Activated gamma-delta T cell treated with anti-CD3 and anti-CD28 coated beads, Interleukin-2, amount 50 U/mL, for 16 hours (primary cell): Measurements from ENCODE around the gene PLSCR3.
"Not testable (repeated sequence)": the region's sequence is repeated elsewhere in the genome, so short reads cannot be mapped to it uniquely, and the experiment has no call there.

Experiments used
- DNase-seq: peaks from one replicate; pipeline ENCODE4 v3.0.0-alpha.2; 2020; ENCODE audit warnings: low read depth

The PLSCR3 gene

DNA sequence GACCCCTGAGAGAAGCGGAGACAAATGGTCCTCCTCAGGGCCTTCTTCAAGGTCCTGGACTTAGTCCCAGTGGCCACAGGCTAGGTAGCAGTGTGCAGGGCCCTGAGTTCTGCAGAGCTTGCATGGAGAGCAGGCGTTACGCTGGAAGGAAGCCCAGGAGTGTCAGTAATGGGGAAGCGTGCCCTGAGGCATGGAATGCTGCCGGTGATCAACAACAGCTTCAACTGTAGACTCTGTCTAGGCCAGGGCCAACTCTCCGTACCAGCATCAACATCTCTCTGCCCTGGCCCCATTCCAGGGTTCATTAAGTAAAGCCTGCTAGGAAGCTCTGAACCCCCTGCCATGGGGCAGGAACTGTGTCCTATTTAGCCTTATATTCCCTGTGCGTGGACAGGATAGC, 14.0 kb downstream of the PLSCR3 start:
- no peak for DNase-seq

DNA sequence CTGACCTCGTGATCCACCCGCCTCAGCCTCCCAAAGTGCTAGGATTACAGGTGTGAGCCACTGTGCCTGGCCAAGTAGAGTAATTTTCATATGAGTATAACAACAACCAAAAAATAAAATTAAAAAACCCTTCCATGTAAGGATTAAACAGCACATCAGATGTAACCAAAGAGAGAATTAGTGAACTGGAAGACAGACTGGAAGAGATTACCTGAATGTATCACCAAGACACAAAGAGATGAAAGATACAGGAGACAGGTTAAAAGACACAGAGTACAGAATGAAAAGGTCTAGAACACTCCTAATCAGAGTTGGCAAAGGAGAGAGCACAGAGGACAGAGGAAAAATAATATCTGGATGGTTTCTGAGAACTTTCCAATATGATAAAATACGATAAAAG, 15.2 kb downstream of the PLSCR3 start:
- DNase-seq, result no peak

DNA sequence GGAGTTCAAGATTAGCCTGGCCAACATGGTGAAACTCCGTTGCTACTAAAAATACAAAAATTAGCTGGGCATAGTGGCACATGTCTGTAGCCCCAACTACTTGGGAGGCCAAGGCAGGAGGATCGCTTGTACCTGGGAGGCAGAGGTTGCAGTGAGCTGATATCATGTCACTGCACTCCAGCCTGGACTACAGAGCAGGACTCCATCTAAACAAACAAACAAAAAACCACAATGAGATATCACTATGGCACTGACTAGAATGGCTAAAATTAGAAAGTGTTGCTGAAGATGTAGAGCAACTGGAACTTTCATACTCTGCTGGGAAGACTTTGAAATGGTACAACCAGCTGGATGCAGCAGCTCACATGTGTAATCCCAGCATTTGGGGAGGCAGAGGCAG, 20.0 kb downstream of the PLSCR3 start:
- DNase-seq, result no peak

DNA sequence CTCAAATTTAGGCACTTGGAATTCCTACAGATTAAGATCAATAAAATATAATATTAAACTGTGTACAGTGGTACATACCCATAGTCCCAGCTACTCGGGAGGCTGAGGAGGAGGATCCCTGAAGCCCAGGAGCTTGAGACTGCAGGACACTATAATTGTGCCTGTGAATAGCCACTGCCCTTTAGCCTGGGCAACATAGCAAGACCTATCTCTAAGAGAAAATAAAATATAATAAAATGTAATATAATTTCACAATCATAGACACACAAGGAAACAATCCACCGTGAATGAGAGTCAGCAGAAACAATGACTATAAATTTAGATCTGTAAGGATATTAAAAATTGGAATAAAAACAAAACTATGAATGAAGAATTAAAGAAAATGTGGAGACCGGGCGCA, 23.5 kb downstream of the PLSCR3 start:
- DNase-seq, result no peak

DNA sequence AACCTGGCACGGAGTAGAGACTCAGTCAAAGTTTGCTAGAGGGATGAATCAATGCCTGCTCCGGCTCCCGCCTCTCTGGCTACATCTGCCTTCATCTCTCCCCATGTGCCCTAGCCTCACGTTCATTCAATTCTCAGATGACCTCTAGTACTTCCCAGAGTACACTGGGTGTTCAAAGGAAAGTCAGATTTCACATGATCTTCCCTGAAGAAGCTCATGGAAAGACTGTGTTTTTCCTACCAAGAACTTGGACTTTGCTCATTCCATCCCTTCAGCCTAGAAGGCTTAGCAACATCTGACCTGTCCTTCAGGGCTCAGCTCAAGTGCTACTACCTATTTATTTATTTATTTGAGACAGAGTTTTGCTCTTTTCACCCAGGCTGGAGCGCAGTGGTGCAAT, 24.5 kb downstream of the PLSCR3 start:
- DNase-seq, result no peak

GRCh38 chr17:7368599-7368994, 25.7 kb downstream of the PLSCR3 start:
- DNase-seq, result not testable (repeated sequence)

- no peak for DNase-seq
Measured at GRCh38 chr17:7367918-7368598, 26.3 kb downstream of the PLSCR3 start.

DNA sequence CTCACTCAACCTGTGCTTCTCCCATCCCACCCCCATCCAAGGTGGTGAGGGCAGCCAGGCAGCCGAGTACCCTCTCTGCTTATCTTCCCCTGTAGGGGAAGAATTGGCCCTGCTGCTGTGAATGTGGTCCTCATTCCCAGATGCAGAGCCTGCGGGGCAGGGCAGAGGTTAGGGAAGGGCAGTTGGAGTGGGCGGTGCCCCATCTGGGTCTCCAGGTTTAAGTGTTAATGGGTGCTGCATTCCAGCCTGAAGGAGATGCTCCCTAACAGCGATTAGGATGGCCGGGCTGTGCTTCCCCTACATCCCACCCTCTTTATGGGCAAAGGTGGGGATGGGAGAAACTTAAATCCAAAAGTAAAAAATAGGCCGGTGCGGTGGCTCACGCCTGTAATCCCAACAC, 27.2 kb downstream of the PLSCR3 start:
- DNase-seq, result no peak

DNA sequence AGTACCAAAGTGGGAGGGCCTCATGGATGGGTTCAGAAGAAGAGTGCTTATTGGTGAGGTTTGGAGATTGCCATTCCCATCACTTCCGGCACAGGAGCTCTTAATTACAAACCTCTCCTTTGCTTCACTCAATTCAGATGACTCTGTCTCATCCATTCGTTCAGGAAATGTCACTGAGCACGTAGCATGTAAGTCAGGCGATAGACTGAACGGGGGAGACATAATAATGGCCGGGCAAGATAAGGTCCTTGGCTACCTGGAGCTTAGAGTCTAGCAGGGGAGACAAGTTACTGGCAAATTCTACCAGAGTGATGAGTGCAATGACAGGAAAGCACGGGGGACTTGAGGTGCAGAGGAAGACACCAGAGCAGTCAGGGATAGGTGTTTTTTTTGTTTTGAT, 28.4 kb downstream of the PLSCR3 start:
- not testable (repeated sequence) for DNase-seq

DNA sequence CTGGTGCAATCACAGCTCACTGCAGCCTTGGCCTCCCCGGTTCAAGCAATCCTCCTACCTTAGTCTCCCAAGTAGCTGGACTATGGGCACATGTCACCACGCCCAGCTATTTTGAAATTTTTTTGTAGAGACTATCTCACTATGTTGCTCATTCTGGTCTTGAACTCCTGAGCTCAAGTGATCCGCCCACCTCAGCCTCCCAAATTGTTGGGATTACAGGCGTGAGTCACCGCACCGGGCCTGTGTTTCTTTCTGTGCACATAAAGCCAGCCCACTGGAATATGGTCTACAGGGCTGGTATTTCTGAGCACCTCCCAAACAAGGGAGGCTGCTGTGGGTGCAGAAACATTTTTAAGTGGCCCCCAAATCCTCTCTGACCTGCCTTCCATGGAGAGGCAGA, 31.0 kb downstream of the PLSCR3 start:
- no peak for DNase-seq

- no peak for DNase-seq
Measured at GRCh38 chr17:7361906-7362305, 32.4 kb downstream of the PLSCR3 start.

DNA sequence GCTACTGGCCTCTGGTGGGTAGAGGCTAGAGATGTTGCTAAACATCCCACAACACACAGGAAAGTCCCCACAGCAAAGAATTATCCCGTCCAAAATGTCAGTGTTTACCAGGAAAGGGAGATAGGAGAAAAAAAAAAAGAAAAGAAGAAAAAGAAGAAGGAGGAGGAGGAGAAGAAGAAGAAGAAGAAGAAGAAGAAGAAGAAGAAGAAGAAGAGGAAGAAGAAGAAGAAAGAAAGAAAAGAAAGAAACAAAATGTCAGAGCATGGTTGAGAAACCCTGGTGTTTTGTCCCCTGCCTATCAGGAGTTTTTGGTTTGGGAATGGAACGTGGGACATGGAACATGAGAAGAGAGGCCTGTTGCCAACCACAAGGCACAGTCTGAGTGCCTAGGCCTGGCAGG, 36.9 kb downstream of the PLSCR3 start:
- DNase-seq, result no peak

DNA sequence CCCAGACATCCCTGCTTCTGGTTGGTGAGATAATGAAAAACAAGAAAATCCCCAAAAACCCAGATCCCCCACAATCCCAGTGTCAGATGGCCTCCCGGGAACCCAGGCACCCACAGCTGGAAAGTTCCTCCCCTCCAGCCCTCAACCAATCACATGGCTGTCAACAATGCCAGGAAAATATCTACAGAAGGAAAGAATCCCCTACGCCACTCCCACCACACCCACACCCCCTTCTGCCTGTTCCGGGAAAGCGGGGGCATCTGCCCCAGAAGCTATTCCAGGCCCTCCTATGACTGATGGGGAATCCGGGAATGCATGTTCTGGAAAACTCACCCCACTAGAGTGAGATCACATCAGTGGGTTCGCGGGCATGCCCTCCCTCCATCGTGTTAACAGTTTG, 37.6 kb downstream of the PLSCR3 start:
- DNase-seq, result no peak

- DNase-seq, result peak; percentile 73
Measured at GRCh38 chr17:7356072-7356549, 38.2 kb downstream of the PLSCR3 start.

DNA sequence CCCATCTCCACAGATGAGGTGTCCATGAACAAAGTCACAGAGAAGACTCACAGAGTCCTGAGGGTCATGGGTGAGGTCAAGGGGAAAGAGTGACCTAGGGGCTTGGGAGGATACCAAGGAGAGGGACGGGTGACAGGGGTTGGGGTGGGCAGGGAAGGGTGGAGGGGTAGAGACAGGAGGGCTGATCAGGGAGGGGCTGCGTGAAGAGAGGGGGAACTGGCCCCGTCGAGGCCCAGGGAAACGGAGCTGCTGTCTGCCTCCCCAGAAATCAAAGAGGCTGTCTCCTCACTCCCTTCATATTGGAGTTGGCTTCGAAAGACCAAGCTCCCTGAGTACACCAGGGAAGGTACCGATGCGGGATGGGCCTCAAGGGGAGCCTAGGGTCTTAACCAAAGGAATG, 38.8 kb downstream of the PLSCR3 start:
- no peak for DNase-seq

DNA sequence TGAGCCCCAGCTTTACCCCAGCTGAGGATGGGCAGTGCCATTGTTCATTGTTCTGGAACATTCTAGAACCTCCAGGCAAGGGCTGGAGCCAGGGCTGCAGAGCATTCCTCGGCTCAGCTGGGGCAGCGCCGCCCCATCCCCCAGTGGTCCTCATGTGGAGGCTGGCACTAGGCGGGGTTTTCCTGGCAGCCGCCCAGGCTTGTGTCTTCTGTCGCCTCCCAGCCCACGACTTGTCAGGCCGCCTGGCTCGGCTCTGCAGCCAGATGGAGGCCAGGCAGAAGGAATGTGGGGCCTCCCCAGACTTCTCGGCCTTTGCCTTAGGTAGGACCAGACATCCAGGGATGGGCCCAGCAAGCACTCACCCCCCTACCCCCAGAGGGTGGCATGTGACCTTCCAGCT, 39.3 kb downstream of the PLSCR3 start, which contains the start of gene TMEM95:
TSS of gene TMEM95 (plus strand) at position 104 of the 400 bp plus-strand sequence. CDS start at position 153, 49 bp downstream.
- DNase-seq, result no peak

- no peak for DNase-seq
Measured at GRCh38 chr17:7354262-7354843, 40.0 kb downstream of the PLSCR3 start.

GRCh38 chr17:7352910-7353635, 41.3 kb downstream of the PLSCR3 start:
- no peak for DNase-seq

GRCh38 chr17:7352503-7352889, 41.8 kb downstream of the PLSCR3 start:
- no peak for DNase-seq

DNA sequence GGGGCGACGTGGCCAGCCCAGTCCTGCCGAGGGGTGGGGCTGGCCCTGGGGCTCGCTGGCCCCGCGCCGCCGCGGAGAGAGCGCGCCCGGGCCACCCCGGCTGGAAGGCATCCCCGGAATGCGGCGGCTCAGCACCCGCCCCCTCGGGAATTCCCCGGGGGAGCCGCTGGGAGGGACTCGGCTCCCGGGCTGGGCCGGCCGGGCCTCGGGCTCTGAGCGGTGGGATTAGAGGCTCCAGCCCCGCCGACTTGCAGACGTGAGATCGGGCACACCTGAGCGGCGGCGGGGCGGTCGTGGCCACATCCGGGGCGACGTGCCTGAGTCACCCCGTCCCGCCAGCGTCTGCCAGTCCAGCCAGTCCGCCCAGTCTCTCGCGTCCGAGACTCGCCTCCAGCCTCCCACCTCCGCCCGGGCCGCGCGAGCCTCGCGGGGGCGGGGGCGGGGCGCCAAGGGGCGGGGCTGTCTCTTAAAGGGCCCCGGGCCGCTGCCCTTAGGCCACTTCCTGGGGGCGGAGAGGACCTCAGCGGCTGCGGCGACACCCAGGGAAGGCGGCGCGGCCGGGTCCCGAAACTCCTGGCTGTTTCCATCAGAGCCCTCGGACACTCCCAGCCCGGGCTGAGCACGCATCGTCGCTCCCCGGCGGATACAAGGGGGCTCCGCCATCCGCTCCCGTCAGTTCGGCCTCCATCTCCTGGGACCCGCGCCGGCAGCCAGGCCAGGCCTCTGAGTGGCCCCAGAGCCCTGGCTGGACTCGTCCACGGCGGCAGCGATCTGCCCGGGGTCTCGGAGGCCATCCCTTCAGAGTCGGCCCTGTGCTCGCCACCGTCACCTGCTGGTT, 42.4 kb downstream of the PLSCR3 start, which contains the start of gene KCTD11:
TSS of gene KCTD11 (plus strand) at position 498 of the 838 bp plus-strand sequence.
- DNase-seq, result peak; percentile 67

- DNase-seq, result no peak
Measured at GRCh38 chr17:7348478-7349242, 45.7 kb downstream of the PLSCR3 start.
